AG08395 (cell line): ENCODE measurements around the gene MTERF4.

Source experiments
- DNase-seq: peaks from one replicate; pipeline ENCODE4 v3.0.0; 2012; ENCODE audit warnings: mixed read lengths, low spot score

Gene MTERF4

GRCh38 chr2:241102239-241102803 is at the start of gene MTERF4:
Gene MTERF4, minus strand, starts transcription at chr2:241102287. Its CDS starts 14 bp downstream, at chr2:241102273.
- DNase-seq, result peak; percentile 91

GRCh38 chr2:241150660-241151530 is 48.8 kb upstream of the MTERF4 start:
- no peak for DNase-seq

- peak; percentile 99 for DNase-seq
Measured at GRCh38 chr2:241149925-241150659, 48.0 kb upstream of the MTERF4 start, which contains the start of gene PPP1R7. Gene PPP1R7, plus strand, starts transcription at chr2:241150467. Its CDS starts 29 bp downstream, at chr2:241150496.

DNA sequence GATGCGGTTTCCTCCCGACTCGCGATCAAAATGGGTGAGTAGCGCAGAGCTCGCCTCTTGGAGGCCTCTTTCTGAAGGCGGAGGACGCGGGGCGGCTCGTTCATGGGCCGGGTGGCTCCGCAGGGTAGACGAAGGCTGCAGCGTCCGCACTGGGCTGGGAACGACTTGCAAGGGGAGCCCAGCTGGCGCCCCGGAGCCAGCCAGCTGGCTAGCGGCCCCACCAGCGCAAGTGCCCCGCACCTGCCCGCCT is 47.5 kb upstream of the MTERF4 start:
- no peak for DNase-seq

- DNase-seq, result peak; percentile 94
Measured at GRCh38 chr2:241148891-241149674, 47.0 kb upstream of the MTERF4 start, which contains the start of gene PASK. Gene PASK, minus strand, starts transcription at chr2:241149472. Its CDS starts 6,440 bp downstream, at chr2:241143032.

- DNase-seq, result no peak
Measured at GRCh38 chr2:241148239-241148638, 46.2 kb upstream of the MTERF4 start.

DNA sequence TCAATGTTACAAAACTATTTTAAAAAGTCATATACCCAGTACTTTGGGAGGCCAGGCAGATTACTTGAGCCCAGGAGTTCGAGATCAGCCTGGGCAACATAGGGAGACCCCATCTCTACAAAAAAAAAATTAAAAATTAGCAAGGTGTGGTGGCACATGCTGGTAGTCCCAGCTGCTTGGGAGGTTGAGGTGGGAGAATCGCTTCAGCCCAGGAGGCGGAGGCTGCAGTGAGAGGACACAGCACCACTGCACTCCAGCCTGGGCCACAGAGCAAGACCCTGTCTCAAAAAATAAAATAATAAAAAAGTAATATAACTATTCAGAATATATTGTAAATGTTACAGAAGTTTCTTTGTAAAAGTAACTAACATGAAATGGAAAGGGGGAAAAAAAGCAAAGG is 45.2 kb upstream of the MTERF4 start:
- DNase-seq, result no peak

DNA sequence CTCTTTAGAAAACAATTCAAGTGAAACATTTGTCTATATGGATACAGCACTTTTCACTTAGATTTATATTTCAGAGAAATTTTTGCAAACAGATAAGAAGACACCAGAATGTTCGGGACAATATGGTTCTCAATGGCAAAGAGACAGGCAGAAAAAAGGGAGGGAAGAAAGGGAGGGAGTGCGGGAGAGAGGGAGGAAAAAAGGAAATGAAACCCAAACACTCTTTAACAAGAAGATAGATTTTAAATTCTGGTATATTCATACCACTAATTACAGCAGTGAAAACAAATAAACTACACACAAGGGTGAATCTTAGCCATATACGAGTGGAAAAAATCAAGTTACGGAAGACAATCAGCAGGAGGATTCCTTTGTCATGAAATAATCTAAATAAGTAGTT is 44.2 kb upstream of the MTERF4 start:
- no peak for DNase-seq

DNA sequence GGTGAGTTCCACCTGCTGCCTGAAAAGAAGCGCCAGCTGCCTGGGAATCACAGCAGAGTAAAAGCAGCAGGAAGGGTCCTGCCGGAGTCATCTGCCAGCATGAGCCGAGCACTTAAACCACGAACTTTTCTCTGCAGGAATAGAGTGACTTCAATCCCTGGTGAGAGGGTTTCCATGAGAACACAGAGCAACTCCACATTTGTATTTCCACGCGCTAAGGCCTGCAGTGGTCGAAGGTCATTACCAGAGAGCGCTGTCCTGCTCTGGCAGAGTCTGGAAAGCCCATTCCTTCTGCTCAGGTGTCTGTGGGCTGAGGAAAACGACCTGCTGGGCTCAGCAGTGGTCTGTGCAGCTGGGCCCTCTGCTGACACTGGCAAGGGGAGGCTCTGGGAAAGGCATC is 40.5 kb upstream of the MTERF4 start:
- DNase-seq, result no peak

DNA sequence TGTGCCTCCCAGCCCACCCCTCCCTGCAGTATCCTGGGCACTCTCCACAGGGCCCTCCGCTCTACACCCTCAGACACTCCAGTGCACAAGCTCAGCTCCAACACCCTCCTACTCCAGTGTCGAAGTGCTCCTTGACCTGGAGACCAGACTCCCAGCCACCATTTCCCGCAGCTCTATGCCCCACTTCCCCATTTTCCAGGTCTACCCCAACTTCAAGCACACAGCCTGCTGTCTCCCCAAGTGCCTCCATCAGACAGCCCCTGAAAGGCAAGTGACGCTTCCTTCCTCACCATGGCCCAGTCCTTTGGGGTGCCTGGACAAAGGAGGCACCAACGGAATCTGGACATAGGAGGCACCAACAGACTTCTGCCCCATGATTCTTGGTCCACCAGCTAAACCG is 40.0 kb upstream of the MTERF4 start:
- no peak for DNase-seq

DNA sequence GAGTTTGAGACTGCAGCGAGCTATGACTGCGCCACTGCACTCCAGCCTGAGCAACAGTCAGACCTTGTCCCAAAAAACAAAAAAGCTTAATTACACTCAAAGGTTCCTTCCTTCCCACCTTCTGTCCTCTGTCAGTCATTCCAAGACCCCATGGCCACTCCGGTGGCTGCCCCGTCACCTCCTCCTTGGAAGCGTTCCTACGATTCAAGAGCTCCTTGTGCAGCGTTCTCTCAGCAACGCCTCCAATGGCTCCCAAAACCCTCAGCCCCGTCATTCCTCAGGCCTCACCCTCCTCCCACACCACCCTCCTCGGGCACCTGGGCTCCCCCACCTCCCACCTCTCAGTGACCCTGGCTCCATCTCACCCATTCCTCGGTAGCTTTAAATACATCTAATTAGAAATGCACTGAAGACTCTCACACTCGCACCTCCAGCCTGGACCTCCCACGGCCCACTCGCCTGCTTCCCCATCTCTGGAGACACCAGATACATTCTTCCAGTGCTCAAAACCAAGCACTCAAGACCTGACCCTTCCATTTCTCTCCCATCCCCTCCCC is 39.2 kb upstream of the MTERF4 start:
- DNase-seq, result no peak

- DNase-seq, result no peak
Measured at GRCh38 chr2:241140445-241140840, 38.4 kb upstream of the MTERF4 start.

DNA sequence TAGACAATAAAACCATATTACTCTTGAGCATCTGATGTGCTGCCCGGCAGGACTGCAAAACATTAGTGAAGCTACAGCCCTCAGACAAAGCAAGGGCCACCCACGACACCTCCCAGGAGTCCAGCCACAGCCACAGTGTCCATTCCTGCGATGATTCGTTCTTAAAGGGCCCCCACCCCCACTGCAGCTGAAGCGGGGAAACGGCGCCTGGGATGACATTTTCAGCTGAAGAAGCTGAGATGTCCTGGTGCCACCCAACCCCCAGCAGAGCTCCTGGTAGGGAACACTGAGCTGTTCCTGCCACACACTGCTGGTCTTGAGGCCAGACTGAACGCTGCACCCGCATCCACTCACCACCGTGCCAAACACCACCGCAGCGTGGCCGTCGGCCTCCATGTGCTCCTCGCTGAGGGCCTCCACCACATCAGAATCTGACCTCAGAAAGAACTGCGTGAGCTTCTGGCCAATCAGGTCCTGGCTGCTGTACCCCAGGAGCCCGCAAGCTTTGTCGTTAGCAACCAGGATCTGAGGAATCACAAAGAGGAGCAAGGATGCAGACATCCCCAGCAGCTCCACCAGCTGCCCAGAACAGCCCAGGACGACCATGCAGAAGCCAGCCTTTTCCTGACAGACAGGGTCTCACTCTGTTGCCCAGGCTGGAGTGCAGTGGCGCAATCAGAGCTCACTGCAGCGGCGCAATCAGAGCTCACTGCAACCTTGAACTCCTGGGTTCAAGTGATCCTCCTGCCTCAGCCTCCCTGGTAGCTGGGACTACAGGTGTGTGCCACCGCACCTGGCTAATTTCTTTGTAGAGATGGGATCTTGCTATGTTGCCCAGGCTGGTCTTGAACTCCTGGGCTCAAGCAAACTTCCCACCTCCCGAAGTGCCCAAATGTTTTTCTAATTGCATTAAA is 37.7 kb upstream of the MTERF4 start:
- DNase-seq, result no peak

DNA sequence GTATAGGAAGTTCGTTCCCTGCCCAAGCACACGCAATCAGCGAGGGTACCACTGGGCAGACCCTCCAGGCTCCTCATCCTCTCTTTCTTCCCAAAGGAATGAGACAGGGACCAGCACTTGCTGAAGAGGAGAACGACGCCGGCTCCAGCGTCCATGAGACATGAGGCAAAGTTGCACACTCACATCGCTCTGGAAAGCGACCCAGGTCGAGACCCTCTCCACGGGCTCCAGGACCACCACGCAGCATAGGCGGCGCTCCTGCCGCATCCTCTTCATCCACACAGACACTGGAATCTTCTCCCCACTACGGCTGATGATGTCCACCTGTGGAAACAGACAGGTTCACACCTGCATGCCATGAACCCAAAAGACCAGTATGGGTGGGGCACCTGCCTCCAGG is 36.4 kb upstream of the MTERF4 start:
- DNase-seq, result no peak

DNA sequence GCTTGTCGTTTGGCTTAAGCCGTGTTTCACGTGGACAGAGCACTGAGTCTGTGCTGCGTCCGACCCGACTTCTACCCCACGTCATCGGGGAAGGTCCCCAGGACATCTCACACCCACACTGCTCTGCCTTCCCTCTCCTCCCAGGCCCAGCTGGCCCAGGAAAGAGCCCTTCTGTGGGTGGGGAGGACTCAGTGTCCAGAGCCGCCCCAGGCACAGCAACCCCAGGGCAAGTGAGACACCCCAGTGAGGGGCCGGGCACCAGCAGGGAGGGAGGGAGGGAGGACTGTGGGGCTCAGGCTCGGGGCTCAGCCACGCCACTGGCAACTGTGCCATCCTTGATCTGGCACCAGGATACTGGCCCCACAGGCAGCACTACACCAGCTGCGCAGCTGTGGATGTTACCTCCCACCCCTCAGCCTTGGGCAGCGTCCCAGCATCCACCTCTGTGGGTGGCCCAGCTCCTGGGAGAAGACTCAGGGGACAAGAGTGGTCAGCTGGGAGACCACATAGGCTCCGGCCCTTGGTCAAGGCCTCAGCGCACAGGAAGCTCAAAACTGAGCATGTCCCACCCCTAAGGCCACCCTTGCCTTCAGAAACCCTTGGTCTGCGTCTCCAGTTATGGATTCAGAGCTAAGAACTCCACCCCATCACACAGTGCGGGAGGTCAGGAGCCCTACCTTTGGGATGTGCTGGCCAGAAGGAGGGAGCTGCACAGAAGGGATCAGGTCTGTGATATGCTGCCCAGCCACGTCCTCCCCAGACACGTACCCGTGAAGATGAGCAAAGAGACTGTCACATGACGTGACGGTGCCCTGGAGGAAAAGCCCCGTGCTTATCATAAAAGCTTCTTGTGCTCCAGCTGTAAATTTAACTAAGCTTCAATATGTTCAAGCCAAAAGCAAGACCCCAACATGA is 35.4 kb upstream of the MTERF4 start:
- no peak for DNase-seq

DNA sequence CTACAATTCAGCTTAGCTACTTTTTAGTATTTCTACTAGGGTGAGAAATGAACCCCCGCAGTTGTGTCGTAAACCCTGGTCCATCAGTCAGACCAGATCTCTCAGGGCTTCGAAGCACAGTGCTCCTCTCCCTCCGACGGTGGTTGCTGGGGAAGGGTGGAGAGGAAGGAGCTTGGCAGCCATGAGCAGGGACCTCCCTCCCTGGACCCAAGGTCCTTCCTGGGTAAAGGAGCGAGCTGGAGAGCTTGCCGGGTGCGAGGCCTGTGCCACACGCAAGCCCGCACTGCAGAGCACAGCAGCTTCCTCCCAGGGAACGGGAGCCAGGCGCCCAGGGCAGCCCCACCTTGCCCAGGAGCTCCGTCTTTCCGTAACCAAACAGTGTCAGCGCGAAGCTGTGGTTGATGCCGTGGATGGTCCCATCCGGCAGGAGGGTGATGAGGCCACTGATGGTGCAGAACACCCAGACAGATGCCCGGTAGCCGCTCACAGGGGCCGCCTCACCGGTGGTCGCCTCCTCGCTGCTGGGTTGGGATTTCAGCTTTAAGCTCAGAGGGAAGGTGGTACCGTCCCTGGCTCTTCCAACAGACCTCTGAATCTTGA is 34.7 kb upstream of the MTERF4 start:
- DNase-seq, result no peak

GRCh38 chr2:241136191-241136590 is 34.1 kb upstream of the MTERF4 start:
- no peak for DNase-seq

DNA sequence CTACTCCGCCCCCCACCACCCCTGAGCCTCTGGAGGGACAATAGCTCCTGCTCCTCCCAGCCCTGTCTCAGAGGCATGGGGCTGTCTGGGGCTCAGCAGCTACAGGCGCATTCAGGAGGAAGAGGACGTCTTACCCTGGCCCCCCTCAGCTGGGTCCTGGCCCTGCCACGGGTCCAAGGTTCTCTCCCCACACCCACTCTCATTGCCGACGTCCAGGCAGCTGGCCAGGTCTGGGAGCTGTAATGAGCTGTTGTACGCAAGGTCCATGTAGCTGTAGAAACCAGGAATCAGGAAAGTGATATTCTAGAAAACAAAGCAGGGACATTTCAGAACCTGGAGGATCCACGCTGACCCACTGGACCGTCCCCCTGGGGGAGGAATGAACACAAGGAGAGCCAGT is 33.6 kb upstream of the MTERF4 start:
- no peak for DNase-seq

DNA sequence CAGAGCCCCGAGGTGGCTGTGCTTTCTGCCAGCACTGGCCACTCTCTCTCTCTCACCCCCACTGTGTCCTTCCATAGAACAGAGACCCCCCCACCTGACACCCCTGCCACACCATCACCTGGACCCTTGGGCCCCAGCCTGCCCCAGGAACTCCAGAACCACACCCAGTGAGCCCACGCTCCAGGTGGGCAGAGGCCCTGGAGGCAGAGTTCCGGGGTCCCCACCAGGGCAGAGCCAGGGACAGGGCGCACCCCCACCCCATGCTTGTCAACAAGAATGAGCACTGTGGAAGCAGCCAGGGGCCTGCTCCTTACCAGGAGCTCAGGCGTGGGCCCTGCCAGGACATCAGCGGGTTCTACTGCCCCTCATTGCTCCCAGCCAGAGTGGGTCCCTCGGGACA is 32.6 kb upstream of the MTERF4 start:
- DNase-seq, result no peak
